GM19328 (cell line): ENCODE results near the gene RPS6KA1.
"Not testable (repeated sequence)": the region's sequence is repeated elsewhere in the genome, so short reads cannot be mapped to it uniquely, and the experiment has no call there.

Experiments used
- ATAC-seq: cut with Tn5 transposase; IDR thresholded peaks from one replicate; pipeline ENCODE4 v1.9.1; 2021; ENCODE audit warnings: mild to moderate bottlenecking, moderate library complexity; ENCODE audit not compliant: unreplicated experiment

Gene RPS6KA1

DNA sequence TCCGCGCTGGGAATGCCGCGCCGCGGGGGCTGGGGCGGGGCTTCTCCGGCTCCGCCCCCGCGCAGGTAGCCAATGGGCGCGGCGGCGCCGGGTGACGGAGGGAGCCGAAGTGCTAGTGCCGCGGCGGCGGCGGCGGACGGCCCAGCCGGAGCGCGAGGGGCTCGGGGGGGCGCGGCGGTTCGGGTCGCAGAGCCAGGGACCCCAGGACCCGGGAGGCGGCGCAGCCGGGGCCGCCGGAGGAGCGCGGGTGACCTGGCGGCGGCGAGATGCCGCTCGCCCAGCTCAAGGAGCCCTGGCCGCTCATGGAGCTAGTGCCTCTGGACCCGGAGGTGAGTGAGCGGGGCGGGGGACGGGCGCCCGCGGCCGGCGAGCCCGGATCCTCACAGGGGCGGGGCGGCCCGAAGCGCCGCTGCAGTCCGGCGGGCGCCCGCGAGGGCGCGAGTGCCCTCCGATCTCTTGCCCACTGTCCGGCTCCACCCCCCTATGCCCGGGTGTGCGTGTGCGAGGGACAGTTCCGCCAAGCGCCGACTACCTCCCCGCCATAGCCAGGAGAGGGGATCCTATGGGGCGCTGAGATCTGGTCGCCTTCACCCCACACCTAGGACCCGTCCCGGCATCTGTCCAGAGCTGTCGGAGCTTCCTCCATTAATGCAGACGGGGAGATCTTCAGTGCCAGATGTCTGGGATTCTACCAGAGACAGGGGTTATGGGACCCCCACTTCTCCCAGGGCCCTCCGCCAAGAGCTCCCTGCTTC is at the start of gene RPS6KA1:
TSS of gene RPS6KA1 (plus strand) at position 107 of the 755 bp plus-strand sequence. CDS start at position 267, 160 bp downstream.
- ATAC-seq = peak; percentile 62

DNA sequence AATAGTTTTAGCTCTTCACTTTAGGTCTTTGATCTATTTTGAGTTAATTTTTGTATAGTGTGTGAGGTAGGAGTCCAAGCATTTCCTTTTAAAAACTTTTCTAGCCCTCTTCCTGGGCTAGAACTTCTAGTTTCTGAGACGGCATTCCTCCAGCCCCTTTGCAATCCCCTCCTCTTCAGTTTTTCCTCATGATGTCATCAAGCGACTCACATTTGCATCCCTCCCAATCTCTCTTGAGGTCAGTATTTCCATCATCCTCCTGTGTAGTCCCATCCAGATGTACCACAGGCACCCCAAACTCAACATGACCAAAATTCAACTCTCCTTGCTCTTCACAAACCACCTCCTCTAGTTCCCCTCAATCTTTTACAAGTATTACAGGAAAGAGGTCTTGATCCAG is 46.6 kb upstream of the RPS6KA1 start:
- no peak for ATAC-seq

GRCh38 chr1:26483980-26484379 is 45.6 kb upstream of the RPS6KA1 start:
- no peak for ATAC-seq

- ATAC-seq = no peak
Observed at GRCh38 chr1:26490155-26490554, 39.4 kb upstream of the RPS6KA1 start.

- ATAC-seq = no peak
Observed at GRCh38 chr1:26493267-26493666, 36.3 kb upstream of the RPS6KA1 start.

- ATAC-seq = no peak
Observed at GRCh38 chr1:26493938-26494337, 35.6 kb upstream of the RPS6KA1 start.

DNA sequence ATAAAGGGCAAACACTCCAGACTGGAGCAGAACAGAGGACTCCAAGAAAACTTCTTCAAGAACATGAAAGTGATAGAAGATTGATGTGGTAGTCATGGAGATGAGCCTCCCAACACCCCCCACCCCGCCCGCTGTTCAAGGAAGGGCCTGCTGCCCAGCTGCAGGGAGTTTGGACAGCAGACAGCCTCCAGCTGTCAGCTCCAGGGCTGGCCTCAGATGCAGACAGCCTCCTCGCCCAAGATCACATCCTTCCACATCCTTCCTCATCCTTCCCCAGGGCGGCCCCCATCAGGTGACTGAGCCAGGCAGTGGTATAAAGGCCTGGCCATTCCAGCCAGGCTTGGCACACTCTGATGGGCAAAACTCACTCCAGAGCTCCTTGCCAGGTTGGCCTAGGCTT is 32.7 kb upstream of the RPS6KA1 start:
- ATAC-seq = no peak

- no peak for ATAC-seq
Observed at GRCh38 chr1:26498894-26499293, 30.7 kb upstream of the RPS6KA1 start.

DNA sequence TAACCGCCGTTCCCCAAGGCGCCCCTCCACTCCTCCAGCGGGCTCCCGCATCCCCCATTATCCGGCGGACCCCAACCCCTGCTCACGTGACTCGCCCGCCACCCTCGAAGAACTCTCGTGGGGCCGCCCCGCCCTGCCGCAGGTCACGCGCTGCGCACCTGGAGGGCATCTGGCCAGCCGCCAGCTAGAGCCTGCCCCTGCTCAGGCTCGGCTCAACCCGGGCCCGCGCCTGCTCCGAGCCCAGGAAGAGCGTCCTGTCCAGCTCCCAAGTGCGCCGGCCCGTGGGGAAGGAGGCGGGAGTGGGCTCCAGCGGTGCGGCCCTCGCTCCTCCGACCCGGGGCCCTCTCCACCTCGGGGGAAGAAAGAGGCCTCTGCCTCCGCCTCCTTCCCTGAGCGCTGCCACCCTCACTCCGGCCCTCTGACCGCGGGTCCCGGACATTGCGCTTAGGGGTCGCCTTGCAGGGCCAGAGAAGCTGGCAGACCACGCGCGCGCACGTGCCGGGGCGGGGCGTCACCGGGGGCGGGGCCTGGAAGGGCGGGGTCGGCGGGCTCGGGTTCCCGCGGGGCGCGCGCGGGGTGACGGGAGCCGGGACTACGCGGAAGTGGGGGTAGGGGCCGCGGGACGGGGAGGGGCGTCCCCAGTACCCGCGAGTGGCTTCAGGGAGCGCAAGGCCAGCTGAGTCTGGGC is 28.9 kb upstream of the RPS6KA1 start:
- peak; percentile 50 for ATAC-seq

- ATAC-seq = not testable (repeated sequence)
Observed at GRCh38 chr1:26510711-26511110, 18.9 kb upstream of the RPS6KA1 start.

GRCh38 chr1:26515836-26516235 is 13.7 kb upstream of the RPS6KA1 start:
- not testable (repeated sequence) for ATAC-seq

DNA sequence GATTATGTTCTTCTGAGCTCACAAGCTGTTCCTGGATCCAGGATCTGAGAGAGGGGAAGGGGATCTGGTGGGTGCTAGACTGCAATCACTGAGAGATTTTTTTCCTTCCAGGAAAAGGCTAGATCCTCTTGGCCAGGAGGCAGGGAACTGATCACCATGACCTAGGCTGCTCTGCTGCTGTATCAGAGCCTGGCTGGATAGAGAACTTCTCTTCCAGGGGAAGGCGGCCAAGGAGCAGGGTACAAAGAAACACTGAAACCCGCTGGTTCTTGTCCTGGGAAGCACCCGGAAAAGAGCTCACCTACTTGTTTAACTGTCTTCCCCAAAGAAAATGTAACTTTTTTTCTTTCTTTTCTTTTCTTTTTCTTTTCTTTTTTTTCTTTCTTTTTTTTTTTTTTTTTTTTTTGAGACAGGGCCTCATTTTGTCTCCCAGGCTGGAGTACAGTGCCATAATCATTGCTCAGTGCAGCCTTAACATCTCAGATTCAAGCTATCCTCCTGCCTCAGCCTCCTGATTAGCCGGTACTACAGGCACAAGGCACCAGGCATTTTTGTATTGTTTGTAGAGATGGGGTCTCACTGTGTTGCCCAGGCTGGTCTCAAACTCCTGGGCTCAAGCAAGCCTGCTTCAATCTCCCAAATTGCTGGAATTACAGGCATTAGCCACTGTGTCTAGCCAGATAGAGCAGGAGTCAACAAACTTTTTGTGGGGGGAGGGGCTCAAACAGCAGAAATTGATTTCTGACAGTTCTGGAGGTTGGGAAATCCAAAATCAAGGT is 12.4 kb upstream of the RPS6KA1 start:
- ATAC-seq = no peak

DNA sequence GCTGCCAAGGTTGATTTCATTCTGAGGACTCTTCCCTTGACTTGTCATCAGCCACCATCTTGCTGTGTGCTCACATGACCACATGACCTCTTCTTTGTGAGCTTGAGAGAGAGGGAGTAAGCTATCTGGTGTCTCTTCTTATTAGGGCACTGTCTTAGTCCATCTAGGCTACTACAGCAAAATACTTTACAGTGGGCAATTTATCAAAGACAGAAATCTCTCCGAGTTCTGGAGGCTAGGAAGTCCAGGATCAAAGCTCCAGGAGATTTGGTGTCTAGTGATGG is 11.9 kb upstream of the RPS6KA1 start:
- no peak for ATAC-seq

GRCh38 chr1:26518355-26518754 is 11.2 kb upstream of the RPS6KA1 start:
- no peak for ATAC-seq

GRCh38 chr1:26520339-26520738 is 9.2 kb upstream of the RPS6KA1 start:
- no peak for ATAC-seq

DNA sequence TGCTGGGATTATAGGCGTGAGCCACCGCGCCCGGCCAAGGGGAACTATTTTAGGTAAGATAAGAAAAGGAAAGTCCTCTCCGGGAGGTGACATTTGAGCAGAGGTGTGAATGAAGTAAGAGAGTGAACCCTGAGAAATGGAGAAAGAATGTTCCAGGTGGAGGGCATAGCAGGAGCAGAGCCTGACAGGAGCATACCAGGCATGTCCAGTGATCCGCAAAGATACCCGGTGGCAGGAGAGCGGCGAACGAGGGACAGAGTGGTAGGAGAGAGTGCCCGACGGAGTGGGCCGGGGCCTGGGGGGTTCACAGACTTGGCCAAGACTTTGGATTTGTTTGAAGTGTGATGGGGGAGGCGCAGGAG is 7.9 kb upstream of the RPS6KA1 start:
- no peak for ATAC-seq

DNA sequence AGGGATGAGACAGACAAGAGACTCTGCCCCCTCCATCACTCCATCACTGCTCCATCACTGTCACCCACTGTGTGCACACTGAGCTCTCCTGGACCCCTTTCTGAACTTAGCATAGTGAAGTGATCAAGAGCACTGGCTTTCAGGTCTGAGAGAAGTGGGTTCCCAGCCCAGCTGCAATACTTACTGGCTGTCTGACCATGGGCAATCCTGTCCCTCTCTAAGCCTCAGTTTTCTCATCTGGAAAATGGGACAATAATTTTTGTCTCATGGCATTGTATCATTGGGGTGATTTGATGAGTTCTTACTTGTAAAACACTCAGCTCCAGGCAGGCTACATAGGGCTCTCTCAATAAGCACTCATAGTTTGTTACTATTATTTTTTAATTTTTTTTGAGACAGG is 7.5 kb upstream of the RPS6KA1 start:
- no peak for ATAC-seq

- no peak for ATAC-seq
Observed at GRCh38 chr1:26524181-26524580, 5.4 kb upstream of the RPS6KA1 start.

DNA sequence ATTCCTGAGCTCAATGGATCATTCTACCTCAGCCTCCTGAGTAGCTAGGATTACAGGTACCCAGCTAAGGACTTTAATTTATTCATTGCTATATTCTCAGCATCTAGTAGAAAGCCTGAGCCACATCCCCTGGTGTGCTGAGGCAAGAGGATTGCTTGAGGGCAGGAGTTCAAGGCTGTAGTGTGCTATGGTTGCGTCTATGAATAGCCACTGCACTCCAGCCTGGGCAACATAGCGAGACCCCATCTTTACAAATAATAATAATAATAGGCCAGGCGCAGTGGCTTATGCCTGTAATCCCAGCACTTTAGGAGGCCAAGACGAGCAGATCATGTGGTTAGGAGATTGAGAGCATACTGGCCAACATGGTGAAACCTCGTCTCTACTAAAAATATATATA is 3.3 kb upstream of the RPS6KA1 start:
- ATAC-seq = no peak

- ATAC-seq = no peak
Observed at GRCh38 chr1:26529405-26529654, 231 bp upstream of the RPS6KA1 start.

GRCh38 chr1:26530410-26530894 is 891 bp downstream of the RPS6KA1 start:
- no peak for ATAC-seq
